NCI-H1436 treated with DMSO at 0.1 percent for 48 hours (cell line): ENCODE data around the gene JAG1.
"Not testable (repeated sequence)": the region's sequence is repeated elsewhere in the genome, so short reads cannot be mapped to it uniquely, and the experiment has no call there.

Experiments
- DNase-seq: peaks from one replicate; lab custom pipeline; 2025; lab: John Stamatoyannopoulos, UW

JAG1 gene

DNA sequence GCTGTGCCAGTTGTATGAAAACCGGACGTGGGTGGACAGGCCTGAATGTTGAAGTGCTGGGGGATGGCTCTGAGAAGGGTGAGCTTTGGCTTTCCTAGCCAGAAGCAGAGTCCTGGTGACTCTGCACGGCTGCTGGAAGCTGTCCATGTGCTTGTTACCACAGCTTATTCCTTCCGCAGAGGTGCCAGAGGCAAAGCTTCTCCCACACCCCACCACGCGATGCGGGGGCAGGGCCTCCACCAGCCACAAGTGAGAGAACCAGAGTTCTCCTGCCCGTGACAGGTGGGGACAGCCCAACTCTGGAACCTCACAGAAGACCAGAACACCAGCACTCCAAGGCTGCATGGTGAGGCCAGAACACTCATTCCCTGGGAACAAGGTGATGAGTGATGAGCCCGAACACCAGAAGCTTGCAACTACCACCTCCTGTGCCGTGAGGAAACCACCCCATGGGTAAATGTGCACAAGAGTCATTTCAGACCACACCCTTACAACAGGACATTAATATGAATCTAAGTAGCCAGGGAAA lies 36.7 kb downstream of the JAG1 start:
- DNase-seq: no peak

- DNase-seq: no peak
Observed at GRCh38 chr20:10636326-10636818, 37.4 kb downstream of the JAG1 start.

GRCh38 chr20:10635476-10636208 lies 38.2 kb downstream of the JAG1 start:
- DNase-seq: no peak

DNA sequence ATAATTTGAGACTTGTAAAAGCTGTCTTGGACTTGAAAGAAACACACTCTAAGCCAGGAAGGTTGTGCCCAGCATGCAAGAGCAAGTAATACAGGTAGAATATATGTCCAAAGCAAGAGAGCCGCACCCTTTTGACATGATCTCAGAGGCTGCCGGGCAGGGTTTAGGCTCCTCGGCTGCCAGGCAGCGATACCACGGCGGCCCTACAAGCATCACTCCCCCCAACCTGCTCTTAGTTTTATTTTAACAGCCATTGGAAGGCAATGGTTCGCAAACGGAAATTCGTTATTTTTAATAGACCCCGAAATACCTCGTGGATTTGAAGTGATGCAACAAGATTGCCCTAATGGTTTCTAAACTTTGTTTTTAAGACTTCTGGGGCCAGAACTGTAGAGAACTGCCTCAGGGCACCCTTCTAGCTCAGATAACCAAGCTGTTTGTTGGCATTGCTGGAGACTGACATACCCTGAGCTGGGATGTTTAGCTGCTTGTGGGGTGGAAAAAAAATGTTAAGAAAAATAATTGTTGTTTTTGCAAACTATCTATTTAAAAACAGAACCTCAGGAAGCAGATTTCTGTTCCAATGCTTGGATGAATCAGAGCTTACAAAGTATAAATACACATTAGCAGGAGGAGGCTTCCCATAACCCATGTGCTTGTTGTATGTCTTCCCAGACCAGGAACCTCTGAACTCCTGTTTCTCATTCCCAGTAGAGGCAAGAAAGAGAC lies 39.0 kb downstream of the JAG1 start:
- DNase-seq: no peak

DNA sequence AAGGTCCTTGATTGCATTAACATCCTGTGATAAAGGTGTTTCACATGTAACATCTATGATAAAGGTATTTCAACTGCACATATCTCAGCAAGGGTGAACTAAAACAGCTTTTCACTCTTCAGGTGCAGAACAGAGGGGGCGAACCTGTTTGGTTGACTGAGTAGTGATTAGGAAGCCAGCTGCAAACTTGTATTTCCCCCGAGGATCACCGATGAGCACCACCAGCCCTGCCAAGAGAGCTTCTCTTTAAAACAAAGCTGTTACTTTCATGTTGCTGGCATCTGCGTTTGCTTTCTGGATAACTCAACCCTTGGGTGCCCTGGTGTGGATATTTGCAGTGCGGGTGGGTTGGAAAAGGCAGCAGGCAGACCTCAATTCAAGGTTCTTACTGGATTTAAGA lies 39.6 kb downstream of the JAG1 start:
- DNase-seq: no peak

DNA sequence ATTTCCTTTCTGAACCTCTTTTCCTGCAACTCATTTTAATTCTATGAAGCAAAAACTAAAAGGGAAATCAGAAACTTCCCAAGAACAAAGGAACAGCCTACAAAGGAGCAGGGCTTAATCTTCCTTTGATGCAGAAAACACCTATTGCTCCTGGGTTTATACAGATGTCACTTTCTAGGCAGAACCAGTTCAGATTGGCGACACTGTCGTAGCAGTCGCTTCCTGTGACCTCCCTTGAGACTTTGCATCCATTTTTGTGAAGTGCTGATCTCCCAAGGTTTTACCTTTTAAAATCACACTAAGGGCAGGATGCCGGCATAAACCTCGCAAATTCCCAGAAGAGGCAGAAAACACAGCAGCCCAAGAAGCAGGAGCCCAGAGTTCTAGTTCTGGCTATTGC lies 40.1 kb downstream of the JAG1 start:
- no peak for DNase-seq

- no peak for DNase-seq
Observed at GRCh38 chr20:10632721-10633509, 40.9 kb downstream of the JAG1 start.

DNA sequence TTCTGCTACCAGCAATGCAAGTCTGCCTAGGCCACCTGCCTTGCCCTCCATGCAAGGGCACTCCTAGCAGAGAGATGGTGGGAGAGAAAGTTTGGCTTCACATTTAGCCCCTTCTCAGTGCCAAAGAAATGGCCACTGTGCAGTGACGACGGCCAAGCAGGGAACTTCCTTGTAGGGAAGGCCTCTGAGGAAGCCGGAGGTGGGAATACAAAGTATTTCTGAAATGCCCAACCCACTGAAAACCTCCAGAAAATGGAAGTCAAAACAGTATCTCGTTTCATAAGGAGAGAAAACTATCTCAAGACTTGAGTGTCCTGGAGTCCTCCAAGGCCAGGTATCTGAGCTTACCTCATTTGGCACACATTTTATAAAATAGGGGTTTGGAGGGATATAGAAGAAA lies 42.7 kb downstream of the JAG1 start:
- DNase-seq: no peak

GRCh38 chr20:10629946-10630650 lies 43.7 kb downstream of the JAG1 start:
- DNase-seq: no peak

DNA sequence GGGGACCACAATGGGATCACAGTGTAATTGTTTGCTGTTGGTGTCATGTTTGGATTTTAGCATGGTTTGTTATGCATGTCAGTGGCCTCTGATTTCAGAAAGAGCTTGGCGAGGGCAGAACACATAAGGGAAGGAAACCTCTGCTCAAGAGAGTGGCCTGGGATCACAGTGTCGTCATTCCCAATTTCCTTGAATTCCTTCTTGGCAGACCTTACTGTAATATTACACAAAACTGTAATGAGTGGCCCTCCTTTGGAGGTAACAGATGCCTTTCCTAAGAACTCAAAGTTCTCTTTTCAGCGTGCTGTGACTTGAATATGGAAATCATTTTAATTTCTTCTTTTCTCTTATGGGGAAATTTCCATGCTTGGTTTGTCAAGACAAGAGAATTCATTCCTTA lies 46.9 kb downstream of the JAG1 start:
- DNase-seq: no peak

- no peak for DNase-seq
Observed at GRCh38 chr20:10625641-10626040, 48.2 kb downstream of the JAG1 start.

- DNase-seq: no peak
Observed at GRCh38 chr20:10622657-10623418, 51.0 kb downstream of the JAG1 start.

GRCh38 chr20:10621149-10621548 lies 52.6 kb downstream of the JAG1 start:
- DNase-seq: no peak

DNA sequence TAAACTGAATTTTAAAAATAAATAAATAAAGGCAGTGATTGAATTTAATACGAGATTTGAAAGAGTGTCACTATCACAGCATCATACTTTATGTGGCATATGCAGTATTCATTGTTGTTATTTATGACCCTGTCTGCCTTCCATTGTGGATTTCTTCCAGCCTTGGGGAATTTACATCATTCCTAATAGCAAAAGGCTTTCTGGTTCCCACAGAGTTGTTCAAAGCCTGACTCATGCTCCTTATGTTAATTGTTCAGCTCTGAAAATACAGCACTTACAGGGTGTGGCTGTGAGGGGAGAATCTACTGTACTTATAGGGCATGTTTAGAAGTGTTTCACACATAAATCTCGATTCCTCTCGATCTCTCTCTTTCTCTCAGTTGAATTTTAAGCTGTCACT lies 54.4 kb downstream of the JAG1 start:
- peak; percentile 16 for DNase-seq

DNA sequence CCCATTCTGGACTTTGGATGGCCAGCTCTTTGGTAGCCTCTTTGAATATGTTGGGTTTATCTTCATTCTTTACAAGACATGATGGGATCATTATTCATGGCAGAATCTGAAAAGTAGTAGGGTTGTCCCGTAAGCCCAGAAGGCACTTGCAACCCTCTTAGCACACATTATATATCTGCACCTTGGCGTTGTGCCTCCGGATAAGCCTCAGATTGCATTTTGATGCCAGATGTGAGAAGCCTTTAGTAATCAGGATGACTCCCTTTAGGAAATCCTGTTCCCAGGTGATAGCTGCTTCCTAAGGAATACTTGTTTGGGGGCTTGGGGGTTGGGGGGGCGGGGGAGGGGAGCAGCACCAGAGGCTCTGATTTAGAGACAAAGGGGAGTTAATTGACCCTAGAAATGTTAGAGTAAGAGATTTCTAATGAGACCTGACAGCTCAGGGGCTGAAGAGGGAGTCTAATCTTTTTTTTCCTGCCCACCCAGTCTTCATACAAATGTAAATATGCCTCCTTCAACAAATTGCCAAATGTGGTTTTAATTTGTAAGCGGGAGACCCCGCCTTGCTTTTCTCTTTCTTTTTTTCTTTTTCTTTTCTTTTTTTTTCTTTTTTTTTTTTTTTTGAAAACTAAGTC lies 55.1 kb downstream of the JAG1 start:
- no peak for DNase-seq

DNA sequence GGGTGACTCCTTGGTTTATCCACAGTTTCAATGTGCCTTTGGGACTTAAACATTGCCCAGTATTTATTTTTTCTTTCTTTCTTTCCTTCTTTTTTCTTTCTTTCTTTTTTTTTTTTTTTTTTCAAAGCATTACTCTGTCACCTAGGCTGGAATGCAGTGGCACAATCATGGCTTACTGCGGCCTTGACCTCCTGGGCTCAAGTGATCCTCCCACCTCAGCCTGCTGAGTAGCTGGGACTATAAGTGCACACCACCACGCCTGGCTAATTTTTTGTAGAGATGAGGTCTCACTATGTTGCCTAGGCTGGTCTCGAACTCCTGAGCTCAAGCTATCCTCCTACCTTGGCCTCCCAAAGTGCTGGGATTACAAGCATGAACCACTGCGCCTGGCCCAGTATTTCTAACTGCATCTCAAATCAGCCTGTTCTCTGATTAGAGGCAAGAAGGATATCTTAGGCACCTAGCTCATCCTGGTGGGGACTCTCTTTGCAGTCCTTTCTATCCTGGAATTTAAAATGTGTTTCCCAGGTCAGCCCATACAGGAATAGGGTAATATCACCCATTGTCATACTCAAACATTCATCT lies 56.2 kb downstream of the JAG1 start:
- DNase-seq: not testable (repeated sequence)

DNA sequence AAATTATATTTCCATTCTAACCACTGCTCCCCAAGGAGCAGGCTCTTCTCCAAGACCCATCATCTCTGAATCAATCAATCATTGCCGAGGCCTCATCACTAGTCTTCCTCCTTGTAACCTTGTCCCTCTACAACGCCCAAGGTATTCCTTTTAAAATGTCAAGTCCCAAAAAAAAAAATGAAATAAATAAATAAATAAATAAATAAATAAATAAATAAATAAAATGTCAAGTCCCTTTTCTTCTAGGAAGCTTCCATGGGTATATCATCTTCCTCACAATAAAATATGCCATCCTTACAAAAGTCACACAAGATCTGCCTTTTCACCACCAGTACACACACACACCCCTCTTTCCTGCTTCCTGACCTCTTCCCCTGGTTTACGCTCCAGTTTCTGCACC lies 57.6 kb downstream of the JAG1 start:
- DNase-seq: no peak

DNA sequence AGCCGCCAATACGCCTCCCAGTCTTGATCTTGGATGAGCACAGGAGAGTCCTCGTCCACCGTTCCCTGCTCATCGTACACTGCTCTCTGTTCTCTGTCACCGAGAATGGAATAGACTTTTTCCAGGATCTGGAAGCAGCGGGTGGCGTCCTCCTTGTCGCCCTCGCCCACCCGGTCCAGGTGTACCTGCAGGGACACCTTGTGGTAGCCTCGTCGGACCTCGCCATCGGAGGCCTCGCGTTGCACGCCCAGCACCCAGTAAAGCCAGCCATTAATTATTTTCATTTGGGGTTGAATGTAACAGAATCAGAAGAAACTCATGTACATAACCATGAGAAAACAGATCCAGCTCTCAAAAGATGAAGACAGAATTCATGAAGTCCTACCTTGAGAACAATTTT lies 59.9 kb downstream of the JAG1 start:
- DNase-seq: no peak

DNA sequence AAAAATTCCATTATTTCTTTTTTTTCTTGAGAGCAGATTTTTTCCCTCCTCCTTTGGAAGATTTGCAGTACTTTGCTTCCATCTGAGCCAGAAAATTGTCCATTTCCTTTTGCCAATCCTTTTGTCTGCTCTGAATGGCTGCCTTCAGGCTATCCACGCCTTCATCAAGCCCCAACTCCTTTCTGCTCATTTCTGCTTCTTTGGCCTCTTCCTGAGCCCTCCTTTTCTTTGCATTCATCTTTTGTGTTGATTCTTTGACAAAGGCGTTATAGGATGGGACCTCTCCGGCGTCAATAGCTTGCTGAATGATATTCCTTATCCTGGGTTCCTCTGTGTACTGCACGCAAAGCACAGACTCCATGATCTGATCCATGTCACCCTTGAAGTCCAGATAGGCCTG lies 60.4 kb downstream of the JAG1 start:
- DNase-seq: not testable (repeated sequence)

DNA sequence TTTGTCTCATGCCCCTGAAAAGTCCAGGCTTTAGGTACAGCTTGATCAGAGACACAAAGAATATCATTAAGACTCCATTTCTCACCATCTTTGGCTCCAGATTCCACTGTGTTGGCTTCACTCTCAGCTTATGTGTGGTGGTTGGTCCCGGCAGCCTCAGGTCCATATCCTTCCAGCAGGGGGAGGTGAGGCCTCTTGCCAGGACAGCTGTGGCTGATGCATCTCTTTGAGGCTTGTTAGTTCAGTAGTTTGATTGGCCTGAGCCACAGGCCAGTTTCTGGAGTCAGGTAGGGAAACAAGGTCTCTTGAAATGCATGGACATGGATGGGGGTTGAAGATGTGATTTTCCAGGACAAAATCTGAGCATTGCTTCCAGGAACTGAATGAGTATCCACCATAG lies 62.4 kb downstream of the JAG1 start:
- no peak for DNase-seq
